Measurements from ENCODE around the gene DDX39A.
"Not testable (repeated sequence)": the region's sequence is repeated elsewhere in the genome, so short reads cannot be mapped to it uniquely, and the experiment has no call there.

The DDX39A gene

DNA sequence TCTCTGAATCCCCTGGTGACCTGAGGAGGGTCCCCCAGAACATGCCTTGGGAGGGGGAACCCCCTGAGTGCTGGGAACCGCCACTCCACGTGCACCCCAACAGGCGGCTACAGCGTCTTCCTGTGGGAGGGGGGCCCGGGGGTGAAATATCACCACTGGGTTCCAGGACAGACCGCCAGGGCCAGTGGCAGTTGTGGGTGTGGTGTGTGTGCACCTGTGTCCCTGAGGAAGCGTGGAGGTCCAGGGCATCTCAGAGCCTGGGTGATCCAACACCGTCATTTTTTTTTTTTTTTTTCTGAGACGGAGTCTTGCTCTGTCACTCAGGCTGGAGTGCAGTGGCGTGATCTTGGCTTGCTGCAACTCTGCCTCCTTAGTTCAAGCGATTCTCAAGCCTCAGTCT is 33.6 kb downstream of the DDX39A start:
- no peak for DNase-seq (ENCODE audit: low read depth)

DNA sequence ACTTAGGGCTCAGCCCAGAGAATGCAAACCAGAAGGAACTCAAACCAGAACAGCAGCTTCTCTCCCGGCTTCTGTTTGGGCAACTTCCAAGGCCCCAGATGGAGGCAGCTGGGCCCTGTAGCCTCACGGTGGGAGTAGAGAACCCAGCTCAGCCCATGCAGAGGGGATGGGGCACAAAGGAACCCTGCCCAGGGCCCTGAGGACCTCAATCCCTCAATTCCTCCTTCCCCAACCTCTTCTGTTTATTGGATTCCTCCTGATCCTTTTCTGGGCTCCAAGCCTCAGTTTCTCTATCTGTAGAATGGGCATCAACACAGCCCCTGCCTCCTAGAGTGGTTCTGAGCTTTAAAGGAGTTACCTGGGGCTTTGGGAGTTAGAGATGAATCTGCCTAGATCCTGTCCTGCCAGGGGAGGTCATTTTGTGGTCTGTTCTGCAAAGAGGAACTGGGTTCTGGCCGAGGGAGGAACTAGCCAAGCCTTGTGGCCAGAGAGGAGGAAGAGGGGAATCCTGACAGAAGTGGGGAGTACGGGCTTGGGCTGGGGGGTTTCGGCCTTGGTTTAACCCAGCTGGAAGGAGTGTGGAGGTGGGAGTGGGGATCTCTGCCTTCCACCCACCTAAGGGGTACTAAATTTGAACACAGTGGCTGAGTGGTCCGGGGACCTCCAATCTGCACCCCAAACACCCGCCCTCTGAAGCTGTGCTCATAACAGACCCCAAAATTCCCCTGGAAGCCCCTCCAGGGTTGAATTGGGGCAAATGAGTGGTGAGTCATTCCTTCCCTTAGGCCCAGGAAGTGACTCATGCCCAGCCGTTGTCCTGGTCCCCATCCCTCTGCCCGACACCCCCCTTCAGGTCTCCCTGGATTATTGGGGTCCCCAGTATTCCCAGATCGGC is 35.2 kb downstream of the DDX39A start:
- DNase-seq (ENCODE audit: low read depth) = no peak

DNA sequence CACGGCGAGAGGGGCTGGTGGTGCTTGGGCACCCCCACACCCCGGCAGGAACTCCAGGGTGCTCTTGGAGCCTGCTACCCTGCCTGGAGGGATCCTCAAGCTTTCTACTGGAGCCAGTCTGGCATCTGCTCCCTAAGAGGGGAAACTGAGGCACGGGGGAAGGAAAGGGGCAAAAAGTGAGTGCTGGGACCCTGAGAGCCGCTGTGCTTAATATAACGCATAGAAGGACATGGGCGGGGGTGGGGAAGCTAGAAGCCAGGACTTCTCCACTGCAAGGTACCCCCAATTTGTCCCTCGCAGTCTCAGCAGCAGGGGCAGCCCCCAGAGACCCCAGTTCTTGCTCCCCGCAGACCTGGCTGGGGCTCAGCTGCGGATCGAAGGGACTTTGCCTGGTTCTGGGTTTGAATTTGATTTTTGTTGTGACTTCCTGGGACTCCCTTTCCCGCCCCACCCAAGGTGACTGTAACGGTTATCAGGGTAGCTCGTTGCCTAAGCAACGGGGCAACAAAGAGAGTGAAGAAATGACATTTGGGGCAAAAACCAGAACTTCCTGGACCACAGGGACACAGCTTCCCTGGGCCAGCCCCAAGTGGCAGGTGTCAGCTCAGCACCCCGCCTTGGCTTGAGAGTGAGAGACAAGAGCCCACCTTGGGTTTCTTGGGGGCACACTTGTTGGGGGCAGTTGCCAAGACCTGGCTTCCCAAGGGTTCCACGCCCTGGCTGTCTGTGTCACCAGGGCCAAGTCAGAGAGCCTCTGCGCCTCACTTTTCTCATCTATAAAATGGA is 37.3 kb downstream of the DDX39A start:
- no peak for DNase-seq (ENCODE audit: low read depth)

DNA sequence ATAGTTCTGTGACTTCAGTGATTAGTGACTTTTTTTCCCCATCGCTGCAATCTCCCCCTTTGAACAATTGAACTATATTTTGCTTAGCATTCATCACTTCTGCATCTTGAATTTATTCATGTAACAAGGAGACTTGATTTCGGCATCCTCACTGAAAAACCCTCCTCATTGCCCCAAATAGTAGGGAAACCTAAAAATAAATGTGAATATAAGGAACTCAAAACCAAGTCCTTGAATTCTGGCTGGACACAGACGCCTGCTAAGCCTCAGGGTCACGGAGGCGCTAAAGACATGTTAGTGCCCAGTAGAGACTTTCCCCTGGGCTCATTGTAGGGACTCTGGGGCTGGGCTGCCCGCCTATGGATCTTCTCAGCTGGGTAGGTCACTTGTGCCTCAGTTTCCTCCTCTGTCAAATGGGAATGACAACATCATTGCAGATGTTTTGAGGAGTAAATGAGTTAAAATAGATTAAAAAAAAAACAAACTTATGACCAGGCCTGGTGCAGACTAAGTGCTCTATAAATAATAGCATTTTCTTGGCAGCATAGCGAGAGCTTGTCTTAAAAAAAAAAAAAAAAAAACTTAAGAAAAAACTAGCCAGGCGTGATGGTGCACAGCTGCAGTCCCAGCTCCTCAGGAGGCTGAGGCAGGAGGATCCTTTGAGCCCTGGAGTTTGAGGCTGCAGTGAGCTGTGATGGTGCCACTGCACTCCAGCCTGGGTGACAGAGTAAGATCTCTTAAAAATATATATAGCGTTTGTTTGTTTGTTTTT is 39.7 kb downstream of the DDX39A start:
- no peak for DNase-seq (ENCODE audit: low read depth)

DNA sequence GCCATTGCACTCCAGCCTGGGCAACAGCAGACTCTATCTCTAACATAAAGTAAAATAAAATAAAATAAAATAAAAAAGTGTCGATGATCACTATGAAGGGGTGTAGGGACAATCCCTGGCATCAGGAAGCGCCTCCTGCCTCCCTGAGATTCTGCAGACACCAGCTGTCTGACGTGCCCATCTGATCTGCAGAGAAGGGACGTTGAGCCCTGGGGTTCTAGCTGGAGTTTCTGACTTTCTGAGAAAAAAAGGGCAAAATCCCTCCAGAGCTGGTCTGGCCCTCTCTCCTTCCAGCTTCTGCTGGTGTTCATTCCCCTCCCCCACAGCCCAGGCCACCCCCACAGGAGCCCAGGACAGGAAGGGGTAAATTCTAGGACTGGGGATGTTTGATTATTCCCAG is 40.3 kb downstream of the DDX39A start:
- DNase-seq (ENCODE audit: low read depth) = no peak

DNA sequence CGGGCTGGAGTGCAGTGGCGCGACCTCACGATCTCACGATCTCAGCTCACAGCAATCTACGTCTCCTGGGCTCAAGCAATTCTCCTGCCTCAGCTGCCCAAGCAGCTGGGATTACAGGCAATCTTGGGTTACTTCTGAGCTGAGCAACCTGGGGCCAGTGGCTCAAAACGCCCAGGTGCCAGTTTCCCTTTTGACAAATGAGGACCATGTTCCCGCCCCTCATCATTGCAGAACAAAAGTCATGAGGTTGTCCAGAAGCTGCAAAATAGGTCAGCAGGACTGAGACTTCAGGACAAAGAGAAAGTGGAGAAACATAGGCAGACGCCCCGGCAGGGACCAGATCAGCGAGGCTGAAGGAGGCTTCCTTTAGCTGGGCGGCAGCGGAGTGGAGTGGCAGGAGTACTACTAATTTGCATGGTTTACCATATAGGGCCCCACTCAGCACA is 41.2 kb downstream of the DDX39A start:
- no peak for DNase-seq (ENCODE audit: low read depth)

DNA sequence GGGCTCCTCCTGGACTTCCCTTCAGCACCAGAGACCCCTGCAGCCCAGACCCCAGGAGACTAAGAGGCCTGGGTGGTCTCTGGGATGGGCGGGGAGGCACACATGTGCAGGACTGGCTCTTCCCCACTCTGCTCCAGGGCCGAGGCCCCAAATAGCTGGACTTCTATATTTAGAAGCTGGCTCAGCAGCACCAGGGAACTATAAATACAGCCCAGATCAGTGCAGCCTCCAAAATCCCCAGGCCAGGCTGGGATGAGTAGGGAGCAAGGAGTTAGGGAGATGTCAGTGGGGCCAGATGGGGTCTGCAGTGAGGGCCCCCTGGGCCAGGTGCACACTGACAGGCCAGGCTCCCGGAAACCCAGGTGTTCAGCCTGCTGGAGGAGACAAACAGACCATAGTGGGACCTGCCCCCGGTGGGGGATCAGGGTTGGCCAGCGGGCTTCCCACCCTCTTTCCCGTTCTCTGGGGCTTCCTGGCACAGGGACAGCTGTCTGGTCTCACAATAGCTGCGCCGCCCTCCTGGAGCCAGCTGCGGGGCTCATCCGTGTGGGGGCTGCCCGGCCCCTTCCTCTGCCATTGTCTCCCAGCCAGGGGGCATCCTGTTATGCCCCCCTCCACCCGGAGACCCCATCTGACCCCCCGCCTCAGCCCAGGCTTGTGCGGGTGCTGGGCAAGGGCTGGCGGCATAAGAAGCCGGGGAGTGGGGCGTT is 43.4 kb downstream of the DDX39A start:
- no peak for DNase-seq (ENCODE audit: low read depth)

DNA sequence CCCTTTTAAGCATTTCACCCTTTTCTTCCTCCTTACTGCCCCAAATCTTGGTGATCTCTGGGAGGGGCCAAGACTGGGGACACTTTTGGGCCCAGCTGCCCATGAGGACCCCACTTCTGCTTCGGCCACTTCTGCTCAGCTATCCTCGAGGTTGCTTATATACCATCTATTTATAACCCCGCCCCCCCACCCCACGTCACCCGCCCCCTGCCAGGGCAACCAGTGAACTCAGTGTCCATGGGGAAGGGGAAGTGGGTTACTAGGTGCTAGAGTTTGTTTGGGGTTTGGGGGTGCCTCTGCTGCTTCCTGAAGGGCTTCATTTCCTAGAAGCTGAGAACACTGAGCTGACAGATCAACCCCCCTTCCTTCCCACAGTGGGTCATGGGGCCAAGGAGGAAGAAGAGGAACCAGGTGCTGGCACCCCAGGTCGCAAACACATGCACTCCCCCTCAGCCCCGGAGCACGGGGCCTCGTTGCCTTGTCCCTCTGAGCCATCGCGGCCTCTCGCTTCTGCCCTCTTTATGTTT is 44.0 kb downstream of the DDX39A start:
- DNase-seq (ENCODE audit: low read depth) = no peak

DNA sequence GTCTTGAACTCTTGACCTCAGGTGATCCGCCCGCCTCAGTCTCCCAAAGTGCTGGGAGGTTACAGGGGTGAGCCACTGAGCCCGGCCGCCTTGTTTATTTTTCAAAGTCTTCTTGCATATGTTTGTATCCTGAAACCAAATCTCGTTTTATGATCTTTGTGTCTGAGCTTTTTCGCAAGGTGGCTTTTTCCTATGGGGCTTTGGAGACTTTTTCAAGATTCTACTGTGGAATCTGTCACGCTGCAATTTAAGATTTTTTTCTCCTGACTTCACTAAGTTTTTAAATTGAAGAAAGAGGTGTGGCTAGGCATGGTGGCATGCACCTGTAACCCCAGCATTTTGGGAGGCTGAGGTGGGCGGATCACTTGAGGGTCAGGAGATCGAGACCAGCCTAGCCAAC is 44.8 kb downstream of the DDX39A start:
- DNase-seq (ENCODE audit: low read depth) = not testable (repeated sequence)

DNA sequence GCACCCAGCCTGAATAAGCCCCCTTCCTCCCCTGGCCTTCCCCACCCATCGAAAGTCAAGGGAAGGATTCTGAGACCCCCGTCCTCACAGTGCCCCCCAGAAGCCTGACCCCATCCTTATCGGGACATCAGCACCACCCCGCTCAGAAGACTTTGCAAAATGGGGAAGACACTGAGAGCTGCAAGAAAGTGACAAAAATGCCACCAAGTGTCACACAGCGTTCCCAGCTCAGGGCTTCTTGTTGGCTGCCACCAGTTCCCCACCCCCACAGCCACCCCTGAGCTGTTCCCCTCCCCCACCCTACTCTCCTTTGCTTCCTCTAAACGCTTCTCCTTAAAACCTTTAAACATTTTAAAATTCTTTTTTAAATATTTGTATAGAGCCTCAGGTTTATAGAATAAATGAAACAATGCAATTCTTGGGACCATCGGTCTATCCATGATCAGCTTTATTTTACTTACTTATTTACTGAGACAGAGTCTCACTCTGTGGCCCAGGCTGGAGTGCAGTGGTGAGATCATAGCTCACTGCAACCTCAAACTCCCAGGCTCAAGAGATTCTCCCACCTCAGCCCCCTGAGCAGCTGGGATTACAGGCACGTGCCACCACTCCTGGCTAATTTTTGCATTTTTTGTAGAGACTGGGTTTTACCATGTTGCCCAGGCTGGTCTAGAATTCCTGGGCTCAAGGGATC is 46.6 kb downstream of the DDX39A start:
- DNase-seq (ENCODE audit: low read depth) = not testable (repeated sequence)

DNA sequence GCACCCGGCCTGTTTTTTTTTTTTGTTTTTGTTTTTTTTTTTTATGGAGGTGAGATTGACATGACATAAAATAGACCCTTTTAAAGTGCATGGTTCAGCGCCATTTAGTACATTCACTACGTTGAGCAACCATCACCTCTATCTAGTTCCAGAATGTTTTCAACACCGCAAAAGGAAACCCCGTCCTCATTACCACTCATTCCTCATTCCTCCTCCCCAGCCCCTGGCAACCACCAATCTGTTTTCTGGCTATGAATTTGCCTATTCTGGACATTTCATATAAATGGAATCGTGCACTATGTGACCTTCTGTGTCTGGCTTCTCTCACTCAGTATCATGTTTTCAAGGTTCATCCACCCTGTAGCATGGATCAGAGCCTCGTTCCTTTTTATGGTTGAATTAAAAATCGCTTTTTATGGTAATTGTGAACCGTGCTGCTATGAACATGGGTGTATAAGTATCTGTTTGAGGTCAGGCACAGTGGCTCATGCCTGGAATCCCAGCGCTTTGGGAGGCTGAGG is 47.8 kb downstream of the DDX39A start:
- no peak for DNase-seq (ENCODE audit: low read depth)

DNA sequence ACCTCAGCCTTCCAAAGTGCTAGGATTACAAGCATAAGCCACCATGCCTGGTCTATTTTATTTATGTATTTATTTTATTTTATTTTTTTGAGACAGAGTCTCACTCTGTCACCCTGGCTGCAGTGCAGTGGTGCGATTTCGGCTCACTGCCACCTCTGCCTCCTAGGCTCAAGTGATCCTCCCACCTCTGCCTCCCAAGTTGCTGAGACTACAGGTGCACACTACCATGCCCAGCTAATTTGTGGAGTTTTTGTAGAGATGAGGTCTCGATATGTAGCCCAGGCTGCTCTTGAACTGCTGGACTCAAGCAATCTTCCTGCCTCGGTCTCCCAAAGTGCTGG is 48.2 kb downstream of the DDX39A start:
- no peak for DNase-seq (ENCODE audit: low read depth)

DNA sequence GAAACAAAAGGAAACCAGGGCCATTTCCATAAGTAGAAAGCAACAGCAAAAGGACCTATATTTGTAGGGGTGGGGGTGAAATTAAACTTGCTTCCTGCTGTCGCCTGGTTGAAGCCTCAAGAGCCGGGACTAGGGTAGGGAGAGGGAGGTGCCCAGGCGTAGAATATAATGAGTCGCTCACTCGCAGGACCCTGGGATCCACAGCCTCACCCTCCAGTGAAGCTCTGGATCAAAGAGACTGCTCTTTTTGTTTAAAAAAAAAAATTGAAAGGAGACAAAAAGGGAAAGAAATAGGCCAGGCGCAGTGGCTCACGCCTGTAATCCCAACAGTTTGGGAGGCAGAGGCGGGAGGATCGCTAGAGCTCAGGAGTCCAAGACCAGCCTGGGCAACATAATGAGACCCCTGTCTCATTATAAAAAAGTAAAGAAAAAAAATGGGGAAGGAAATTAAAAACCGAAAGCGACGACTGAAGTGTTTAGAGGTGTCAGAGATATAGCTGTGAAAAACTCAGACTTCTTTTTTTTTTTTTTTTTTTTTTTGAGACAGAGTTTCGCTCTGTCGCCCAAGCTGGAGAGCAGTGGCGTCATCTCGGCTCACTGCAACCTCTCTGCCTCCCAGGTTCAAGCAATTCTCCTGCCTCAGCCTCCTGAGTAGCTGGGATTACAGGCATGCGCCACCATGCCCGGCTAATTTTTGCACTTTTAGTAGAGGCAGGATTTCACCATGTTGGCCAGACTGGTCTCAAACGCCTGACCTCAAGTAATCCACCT is 48.8 kb downstream of the DDX39A start:
- DNase-seq (ENCODE audit: low read depth) = no peak

DNA sequence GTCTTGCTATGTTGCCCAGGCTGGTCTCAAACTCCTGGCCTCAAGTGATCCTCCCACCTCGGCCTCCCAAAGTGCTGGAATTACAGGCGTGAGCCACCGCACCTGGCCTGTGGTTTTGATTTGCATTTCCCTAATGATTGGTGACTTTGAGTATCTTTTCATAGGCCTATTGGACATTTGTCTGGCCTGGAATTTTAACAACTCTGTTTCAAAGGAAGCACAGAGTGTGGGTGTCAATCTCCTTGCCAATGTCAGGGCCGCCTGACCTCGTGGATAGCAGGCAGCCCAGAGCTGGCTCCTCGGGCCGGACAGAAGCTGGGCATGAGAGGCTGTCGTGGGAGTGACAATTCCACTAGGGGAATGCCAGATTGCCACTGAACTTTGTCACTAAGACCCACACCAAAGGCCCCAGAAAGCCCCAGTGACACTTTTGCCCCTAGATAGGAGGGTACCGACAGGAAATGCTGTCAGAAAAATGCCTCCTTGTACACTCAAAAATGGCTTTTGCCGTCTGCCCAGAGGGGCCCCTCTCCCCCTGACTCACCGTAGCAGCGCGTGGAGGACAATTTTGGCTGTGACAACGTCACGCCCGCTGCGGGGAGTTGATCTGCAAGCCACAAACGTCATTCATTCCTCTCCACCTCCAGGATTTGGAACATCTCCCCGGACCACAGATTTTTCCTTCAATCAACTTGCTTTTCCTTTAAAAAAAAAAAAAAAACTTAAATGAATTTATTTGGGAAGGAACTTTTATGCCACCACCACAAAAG is 49.6 kb downstream of the DDX39A start:
- DNase-seq (ENCODE audit: low read depth) = no peak

DNA sequence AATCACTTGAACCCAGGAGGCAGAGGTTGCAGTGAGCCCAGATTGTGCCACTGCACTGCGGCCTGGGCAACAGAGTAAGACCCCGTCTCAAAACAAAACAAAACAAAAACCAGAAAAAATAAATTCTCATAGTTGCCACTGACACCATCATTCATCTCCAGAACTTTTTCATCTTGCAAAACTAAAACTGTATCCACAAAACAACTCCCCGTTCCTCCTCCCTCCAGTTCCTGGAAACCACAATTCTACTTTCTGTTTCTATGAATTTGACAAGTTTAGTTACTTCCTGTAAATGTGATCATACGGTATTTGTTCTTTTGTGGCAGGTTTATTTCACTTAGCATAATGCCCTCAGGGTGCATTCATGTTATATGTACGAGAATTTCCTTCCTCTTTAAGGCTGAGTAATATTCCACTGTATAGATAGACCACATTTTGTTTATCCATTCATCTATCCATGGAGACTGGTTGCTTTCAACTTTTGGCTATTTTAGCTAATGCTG is 51.1 kb downstream of the DDX39A start:
- no peak for DNase-seq (ENCODE audit: low read depth)

DNA sequence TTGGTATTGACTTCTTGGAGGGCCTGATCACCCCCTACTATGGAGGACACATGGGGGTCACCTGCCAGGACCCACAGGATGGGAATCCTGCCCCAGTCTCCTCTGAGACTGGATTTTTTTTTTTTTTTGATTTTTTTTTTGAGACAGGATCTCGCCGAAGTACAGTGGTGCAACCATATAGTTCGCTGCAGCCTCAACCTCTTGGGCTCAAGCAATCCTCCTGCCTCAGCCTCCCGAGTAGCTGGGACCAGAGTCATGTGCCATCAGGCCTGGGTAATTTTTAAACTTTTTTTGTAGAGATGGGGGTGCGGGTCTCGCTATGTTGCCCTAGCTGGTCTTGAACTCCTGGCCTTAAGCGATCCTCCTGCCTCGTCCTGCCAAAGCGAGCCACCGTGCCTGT is 52.1 kb downstream of the DDX39A start:
- no peak for DNase-seq (ENCODE audit: low read depth)

DNA sequence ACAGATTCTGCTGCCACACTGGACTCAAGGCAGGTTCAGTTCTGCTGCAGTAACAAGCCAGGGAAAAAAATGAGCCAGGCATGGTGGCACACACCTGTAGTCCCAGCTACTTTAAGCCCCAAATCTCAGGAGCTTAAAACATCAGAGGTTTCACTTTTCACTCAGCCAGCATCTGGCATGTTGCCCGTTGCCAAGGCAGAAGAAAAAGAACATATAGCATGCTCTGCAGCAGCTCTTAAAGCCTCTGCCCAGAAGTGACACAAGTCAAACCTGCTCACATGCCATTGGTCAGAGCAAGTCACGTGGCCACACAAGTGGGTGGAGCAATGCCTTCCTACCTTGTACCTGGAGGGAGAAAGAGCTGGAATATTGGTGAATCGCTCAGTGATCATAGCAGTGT is 52.6 kb downstream of the DDX39A start:
- no peak for DNase-seq (ENCODE audit: low read depth)

DNA sequence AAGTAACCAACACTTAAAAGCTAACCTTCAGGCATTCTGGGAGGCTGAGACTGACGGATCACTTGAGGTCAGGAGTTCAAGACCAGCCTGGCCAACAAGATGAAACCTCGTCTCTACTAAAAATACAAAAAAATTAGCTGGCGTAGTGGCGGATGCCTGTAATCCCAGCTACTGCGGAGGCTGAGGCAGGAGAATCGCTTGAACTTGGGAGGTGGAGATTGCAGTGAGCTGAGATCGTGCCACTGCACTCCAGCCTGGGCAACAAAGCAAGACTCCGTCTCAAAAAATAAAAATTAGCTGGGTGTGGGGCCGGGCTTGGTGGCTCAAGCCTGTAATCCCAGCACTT is 55.1 kb downstream of the DDX39A start:
- DNase-seq (ENCODE audit: low read depth) = not testable (repeated sequence)

All from HS-27A (cell line).